Subcutaneous preadipocyte (primary cell): ENCODE data around the gene PRR11. TPM values are rescaled to one million over a fixed set of nuclear protein-coding genes. Genes with fewer than 3 reads are reported as not detected.

Experiments
- small RNA-seq: library from RNA; depleted of rRNA; stranded (forward); fragments of <200 nt; gene quantifications from one replicate; pipeline ENCODE3, GENCODE V24; 2012
- total RNA-seq: library from RNA; depleted of rRNA; stranded (reverse); fragments of >200 nt; gene quantifications from 2 replicates; pipeline ENCODE4 v1.2.3, GENCODE V29; 2012

The PRR11 gene
- total RNA-seq, result 23.9 and 49.2 TPM in 2 replicates

DNA sequence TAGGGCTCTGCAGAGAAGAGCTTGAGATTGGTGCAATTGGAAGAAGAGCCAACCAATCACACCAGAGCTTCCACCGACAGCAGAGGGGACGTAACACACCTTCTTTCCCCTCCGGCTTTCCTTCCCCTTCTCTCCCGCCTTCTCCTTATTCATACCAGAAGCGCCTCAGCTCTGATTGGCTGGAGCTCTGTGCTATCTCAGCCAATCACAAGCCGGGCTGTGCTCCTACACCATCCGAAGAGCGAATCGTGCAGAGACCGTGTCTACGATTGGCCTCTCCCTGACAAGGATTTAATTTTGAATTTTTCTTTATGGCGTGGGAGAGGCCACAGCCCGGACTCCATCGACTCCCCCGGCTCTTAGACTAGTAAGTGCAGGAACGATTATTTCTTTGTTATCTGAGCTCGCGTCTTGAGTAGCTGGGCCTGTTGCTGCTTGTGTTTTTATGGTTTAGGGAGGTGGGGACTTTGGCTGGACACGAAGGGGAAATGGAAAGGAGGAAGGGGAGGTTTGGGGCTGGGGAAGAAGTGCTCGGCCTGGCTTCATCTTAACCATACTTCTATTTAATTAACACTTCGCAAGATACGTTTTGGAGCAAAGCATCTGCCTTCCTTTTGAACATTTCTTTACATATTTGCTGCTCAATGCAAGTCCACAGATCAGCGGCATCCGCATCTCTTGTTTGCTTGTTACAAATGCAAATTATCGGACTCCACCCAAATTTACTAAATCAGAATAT is at the start of gene PRR11:
Gene PRR11 (plus strand): TSS at position 308 of the 739 bp plus-strand sequence. CDS start 14,007 bp downstream, outside the sequence.

DNA sequence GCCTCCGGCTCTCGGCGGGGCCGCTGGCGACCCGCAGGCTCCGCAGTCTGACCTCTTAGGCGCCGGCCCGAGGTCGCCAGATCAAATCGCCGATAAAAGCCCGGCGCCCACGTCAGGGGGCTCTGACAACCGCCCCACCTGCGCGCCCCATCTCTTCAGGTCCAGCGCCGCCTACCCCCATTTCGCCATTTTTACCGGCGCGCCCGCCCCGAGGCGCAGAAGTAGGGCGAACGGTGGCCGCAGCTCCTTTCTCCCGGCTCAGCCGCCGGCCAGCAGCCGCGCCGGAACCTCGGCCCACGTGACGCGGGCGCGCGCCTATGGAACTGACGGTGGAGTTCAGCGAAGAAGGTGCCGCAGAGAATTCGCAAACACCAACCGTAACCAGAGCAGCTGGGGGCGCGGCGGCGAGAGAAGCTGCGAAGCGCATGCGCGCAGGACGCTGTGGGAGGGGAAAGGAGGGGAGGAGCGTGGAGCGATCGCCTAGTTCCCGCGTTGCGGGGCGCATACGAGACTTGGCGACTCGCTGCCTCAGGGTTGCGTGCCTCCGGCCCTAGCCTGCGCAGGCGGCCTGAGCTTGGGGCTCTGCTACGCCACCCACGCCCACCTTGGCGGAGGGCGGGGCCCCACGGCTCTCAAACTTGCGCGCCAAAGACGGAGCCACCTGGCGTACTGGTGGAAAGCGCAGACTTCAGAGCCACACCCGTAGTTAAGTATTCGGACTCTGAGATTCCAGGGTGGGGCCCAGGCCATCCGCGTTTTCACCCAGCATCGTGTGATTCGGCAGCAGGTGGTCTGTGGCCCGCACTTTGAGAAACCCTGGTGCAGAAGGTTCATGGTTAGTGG is 48.9 kb upstream of the PRR11 start, which contains the start of gene TRIM37:
Gene TRIM37 (minus strand): TSS at position 418 of the 843 bp plus-strand sequence. CDS start 419 bp downstream, outside the sequence.

DNA sequence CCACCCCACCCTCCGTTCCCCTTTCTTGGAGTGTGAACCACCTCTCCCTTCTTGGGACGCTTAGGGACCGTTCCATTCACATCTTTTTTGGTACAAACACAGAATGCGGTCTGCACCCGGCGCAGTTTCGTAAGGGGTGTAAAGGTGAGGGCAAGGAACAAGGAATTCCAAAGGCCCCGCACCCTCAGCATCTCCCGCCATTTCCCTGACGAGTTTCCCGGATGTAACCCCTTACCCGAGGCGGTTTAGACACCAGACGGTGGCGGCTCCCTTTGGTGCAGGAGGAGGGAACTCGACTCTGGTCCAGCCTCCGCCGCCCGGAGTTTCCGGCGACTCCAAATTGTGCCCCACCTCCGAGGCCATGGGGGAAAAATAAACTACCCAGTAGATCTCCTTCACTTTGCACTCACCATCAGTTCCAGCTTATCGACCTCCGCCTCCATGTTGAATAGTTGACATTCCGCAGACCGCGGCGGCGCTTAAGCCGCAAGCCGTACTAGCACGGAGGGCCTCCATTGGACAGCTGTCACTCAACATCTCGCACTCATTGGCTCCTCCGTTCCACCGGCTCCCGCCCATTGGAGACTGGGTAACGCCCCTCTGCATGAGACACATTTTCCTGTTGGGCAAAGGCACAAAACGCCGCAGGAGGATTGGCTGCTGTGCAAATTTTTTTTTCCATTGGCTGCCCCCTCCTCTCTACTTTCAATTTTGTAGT is 666 bp upstream of the PRR11 start, which contains the start of gene SKA2:
Gene SKA2 (minus strand): TSS at position 466 of the 718 bp plus-strand sequence. CDS start 23 bp downstream, at position 443.

DNA sequence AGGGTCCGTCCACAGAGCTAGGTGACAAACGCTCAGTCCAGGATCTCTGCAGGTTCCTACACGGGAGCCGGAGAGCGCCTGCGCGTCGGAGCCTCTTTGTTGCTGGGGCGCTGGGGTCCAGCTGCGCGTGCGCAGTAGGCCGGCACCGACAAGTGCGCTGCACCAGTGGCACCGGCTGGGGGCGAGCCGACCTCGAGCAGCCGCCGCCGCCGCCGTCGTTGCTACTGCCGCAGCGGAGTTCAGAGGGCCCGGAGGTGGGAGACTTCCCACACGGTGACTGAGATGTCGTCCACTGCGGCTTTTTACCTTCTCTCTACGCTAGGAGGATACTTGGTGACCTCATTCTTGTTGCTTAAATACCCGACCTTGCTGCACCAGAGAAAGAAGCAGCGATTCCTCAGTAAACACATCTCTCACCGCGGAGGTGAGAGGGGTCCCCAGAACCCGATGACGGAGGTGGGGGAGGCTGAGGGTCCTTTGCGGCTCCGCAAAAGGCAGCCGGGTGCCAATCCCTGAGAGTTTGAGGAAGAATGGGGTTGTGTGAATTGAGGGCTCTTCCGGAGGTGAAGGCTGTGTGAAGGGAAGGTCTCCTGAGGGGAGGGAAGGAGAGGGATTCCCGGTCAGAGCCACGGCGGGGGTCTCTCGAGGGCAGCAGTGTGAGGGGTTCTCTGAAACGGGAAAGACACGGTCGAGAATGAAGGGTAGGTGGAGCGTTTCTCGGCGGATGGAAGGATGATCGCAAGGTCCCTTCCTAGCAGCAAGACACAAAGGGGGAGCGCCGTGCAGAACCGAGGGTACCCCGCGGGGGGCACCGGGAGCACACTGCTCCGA is 65.0 kb downstream of the PRR11 start, which contains the start of gene GDPD1:
Gene GDPD1 (plus strand): TSS at position 184 of the 831 bp plus-strand sequence. CDS start 99 bp downstream, at position 283.

Small RNAs within 50 kb of the gene (small RNA-seq; reads per million reads assigned to genes)
- gene MIR301A (122 reads per million, percentile 99 among the genes with 10 or more reads in this experiment), gene MIR454 (41.1 reads per million, percentile 98 among the genes with 10 or more reads in this experiment), gene RNU2-58P (3.4 reads per million, percentile 88 among the genes with 10 or more reads in this experiment)

Other genes starting within 250 kb of the PRR11 start
- 23.5 and 26.8 TPM in 2 replicates for gene TRIM37, start 48.9 kb upstream of the PRR11 start, total RNA-seq
- 23.9 and 35.8 TPM in 2 replicates for gene SKA2, start 560 bp upstream of the PRR11 start, total RNA-seq
- gene SMG8, start 54.3 kb downstream of the PRR11 start, total RNA-seq, result 14.7 and 19.5 TPM in 2 replicates
- 0.37 and 0.59 TPM in 2 replicates for gene GDPD1, start 64.8 kb downstream of the PRR11 start, total RNA-seq
- 8.2 and 11.0 TPM in 2 replicates for gene YPEL2, start 175.9 kb downstream of the PRR11 start, total RNA-seq